WERI-Rb-1 (cell line): ENCODE measurements around the gene CMTM5.

ENCODE experiments used
- DNase-seq: peaks from one replicate; pipeline ENCODE4 v3.0.0-alpha.2; 2020
- H3K27ac ChIP-seq: fragments of 250-450 bp; sonication (Bioruptor Pico); 2 replicates; pipeline ENCODE4 v1.5.1; 2020; ENCODE audit warnings: mild to moderate bottlenecking, moderate library complexity
- H3K27me3 ChIP-seq: fragments of 250-450 bp; sonication (Bioruptor Pico); 2 replicates; pipeline ENCODE4 v1.5.1; 2021; ENCODE audit warnings: mild to moderate bottlenecking, low read depth, moderate library complexity; ENCODE audit not compliant: insufficient read depth, severe bottlenecking
- H3K36me3 ChIP-seq: fragments of 250-450 bp; sonication (Bioruptor Pico); 2 replicates; pipeline ENCODE4 v1.5.1; 2020; ENCODE audit warnings: mild to moderate bottlenecking, moderate library complexity
- H3K4me3 ChIP-seq: 2 replicates; pipeline ENCODE4 v1.5.1; 2011; ENCODE audit warnings: low read depth, mild to moderate bottlenecking, control low read depth, low read length
- H3K9me3 ChIP-seq: fragments of 250-450 bp; sonication (Bioruptor Pico); 2 replicates; pipeline ENCODE4 v1.5.1; 2021; ENCODE audit warnings: mild to moderate bottlenecking, moderate library complexity; ENCODE audit not compliant: severe bottlenecking
- TF ChIP-seq, protein P1 (sequence below): IDR thresholded peaks from 2 replicates; pipeline ENCODE4 v1.5.1; 2011; ENCODE audit warnings: low read depth, mild to moderate bottlenecking, control low read depth, inconsistent platforms, low read length

Gene CMTM5

GRCh38 chr14:23377573-23378563, 1.0 kb downstream of the CMTM5 start:
- TF ChIP-seq, protein P1, sequence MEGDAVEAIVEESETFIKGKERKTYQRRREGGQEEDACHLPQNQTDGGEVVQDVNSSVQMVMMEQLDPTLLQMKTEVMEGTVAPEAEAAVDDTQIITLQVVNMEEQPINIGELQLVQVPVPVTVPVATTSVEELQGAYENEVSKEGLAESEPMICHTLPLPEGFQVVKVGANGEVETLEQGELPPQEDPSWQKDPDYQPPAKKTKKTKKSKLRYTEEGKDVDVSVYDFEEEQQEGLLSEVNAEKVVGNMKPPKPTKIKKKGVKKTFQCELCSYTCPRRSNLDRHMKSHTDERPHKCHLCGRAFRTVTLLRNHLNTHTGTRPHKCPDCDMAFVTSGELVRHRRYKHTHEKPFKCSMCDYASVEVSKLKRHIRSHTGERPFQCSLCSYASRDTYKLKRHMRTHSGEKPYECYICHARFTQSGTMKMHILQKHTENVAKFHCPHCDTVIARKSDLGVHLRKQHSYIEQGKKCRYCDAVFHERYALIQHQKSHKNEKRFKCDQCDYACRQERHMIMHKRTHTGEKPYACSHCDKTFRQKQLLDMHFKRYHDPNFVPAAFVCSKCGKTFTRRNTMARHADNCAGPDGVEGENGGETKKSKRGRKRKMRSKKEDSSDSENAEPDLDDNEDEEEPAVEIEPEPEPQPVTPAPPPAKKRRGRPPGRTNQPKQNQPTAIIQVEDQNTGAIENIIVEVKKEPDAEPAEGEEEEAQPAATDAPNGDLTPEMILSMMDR = no peak
- Histone ChIP-seq H3K36me3 (no peaks in the 10 kb centered on the region), H3K27ac (no peak overlapping the region), H3K4me3 (no peak overlapping the region), H3K27me3 (no peaks in the 10 kb centered on the region), H3K9me3 (no peaks in the 10 kb centered on the region)
- no peak for DNase-seq

DNA sequence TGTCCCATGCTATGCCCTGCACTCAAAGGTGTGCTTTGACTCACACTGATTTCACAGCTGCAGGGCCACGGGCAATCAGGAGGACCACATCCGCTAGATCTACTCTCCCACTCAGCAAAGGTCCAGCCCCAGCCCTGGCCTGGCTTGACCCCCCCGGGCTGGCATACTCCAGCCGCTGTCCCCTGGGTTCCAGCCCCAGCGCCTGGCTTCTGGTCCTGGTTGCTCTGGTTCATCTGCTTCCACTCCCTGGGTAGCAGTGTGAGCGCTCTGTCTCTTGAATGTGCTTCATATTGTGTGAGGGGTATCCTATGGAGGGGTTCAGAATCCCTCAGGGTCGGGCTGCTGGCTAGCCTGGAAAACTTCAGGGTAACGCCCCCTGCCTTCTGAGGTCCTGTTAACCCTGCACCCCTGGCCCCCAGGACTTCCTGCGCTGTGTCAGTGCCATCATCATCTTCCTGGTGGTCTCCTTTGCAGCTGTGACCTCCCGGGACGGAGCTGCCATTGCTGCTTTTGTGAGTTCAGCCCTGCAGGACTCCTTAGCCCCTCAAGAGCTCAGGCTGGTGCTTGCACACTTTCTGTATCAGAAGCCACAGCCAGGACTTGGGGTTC, 1.9 kb downstream of the CMTM5 start:
- Histone ChIP-seq H3K4me3 (no peak overlapping the region), H3K27ac (no peak overlapping the region), H3K36me3 (no peaks in the 10 kb centered on the region), H3K9me3 (no peaks in the 10 kb centered on the region), H3K27me3 (no peaks in the 10 kb centered on the region)
- TF ChIP-seq, protein P1 = no peak
- DNase-seq = no peak

DNA sequence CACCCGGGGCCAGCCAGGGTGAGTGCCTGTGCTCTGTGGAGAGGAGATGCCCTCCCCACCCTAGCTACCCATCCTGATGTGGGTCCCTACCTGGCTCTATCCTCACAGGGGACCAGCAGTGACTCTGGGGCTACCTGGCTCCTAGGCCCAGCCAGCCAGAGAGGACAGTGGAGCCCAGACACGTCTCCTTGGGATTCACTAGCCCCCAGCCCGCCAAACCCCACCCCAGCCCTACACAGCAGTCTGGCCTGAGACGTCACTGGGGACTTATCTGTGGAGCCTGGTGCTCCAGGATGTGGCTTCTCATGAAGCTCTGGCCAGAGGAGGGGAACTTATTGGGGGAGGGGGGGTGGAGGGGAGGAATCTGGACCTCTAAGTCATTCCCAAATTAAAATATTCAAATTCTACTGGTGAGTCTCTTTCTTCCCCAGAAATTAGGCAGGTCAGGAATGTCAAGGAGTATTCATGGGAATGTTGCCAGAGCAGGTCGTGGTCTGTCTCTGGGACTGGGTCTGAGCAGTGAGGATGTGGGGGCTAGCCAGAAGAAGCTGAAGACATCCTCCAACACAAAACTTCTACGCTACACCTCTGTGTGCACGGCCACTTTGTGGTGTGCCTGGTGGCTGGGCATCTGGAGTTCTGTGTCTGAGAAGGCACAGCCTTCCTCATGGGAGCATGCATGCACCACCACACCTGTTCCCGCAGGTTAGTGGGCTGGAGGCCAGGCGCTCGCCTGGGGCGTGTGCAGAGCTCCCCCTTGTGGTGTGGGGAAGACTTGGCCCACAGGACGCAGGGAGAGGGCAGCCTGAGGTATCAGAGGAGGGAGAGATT, 2.7 kb downstream of the CMTM5 start:
- H3K27me3 ChIP-seq = no peaks in the 10 kb centered on the region
- H3K9me3 ChIP-seq = no peaks in the 10 kb centered on the region
- peak; percentile 75 for DNase-seq
- H3K36me3 ChIP-seq = no peaks in the 10 kb centered on the region
- no peak overlapping the region for H3K27ac ChIP-seq
- TF ChIP-seq, protein P1 = peak; percentile 95
- no peak overlapping the region for H3K4me3 ChIP-seq

GRCh38 chr14:23380197-23380914, 3.5 kb downstream of the CMTM5 start:
- Histone ChIP-seq H3K9me3 (no peaks in the 10 kb centered on the region), H3K27ac (no peak overlapping the region), H3K4me3 (no peak overlapping the region), H3K27me3 (no peaks in the 10 kb centered on the region), H3K36me3 (no peaks in the 10 kb centered on the region)
- TF ChIP-seq, protein P1 = no peak
- no peak for DNase-seq

GRCh38 chr14:23380976-23381375, 4.1 kb downstream of the CMTM5 start:
- TF ChIP-seq, protein P1 = no peak
- no peaks in the 10 kb centered on the region for H3K36me3 ChIP-seq
- H3K4me3 ChIP-seq = no peak overlapping the region
- no peaks in the 10 kb centered on the region for H3K9me3 ChIP-seq
- H3K27ac ChIP-seq = no peak overlapping the region
- H3K27me3 ChIP-seq = no peaks in the 10 kb centered on the region
- DNase-seq = no peak
